HepG2 (cell line): ENCODE results near the gene RPEL1. TPM values are rescaled to one million over a fixed set of nuclear protein-coding genes. Genes with fewer than 3 reads are reported as not detected.

ENCODE experiments used
- GLMP ChIP-seq: sonication (generic); formaldehyde crosslinking; IDR thresholded peaks from 2 replicates; pipeline ENCODE4 v1.9.0; 2021; ENCODE audit warnings: missing genetic modification reagents, mild to moderate bottlenecking, borderline replicate concordance
- HMGXB4 ChIP-seq, 2 experiments: sonication (generic) in 1 of 2; formaldehyde crosslinking in 1 of 2; IDR thresholded peaks; 2 replicates each; pipeline versions ENCODE4 v1.4.0 to v1.6.1; 2018 to 2020; ENCODE audit warnings: missing genetic modification reagents in 2 of 2, borderline replicate concordance in 1 of 2, low read depth in 1 of 2, mild to moderate bottlenecking in 1 of 2, missing biosample characterization in 1 of 2
- NCOA5 ChIP-seq: sonication (generic); formaldehyde crosslinking; IDR thresholded peaks from 2 replicates; pipeline ENCODE4 v1.4.0; 2020; ENCODE audit warnings: missing genetic modification reagents
- NR2F2 ChIP-seq: IDR thresholded peaks from 2 replicates; pipeline ENCODE4 v1.6.1; 2012; ENCODE audit warnings: low read depth, inconsistent platforms, borderline replicate concordance
- PCBP1 ChIP-seq: fragments of 200-400 bp; formaldehyde crosslinking; IDR thresholded peaks from 2 replicates; pipeline ENCODE4 v1.6.1; 2017; ENCODE audit warnings: mild to moderate bottlenecking, low read depth, low read length, borderline replicate concordance
- POLR2AphosphoS5 ChIP-seq: IDR thresholded peaks from 2 replicates; pipeline ENCODE4 v1.6.1; 2012; ENCODE audit warnings: low read depth, low read length
- RBAK ChIP-seq: sonication (generic); formaldehyde crosslinking; IDR thresholded peaks from 2 replicates; pipeline ENCODE4 v1.5.1; 2020; ENCODE audit warnings: mild to moderate bottlenecking, missing genetic modification reagents
- REXO4 ChIP-seq: sonication (generic); formaldehyde crosslinking; IDR thresholded peaks from 2 replicates; pipeline ENCODE4 v1.8.0; 2022; ENCODE audit warnings: missing genetic modification reagents, mild to moderate bottlenecking, borderline replicate concordance
- U2AF1 ChIP-seq: fragments of 200-400 bp; formaldehyde crosslinking; optimal IDR thresholded peaks from 2 replicates; pipeline ENCODE3; 2017; ENCODE audit warnings: mild to moderate bottlenecking, low read depth, low read length
- XBP1 ChIP-seq: sonication (generic); formaldehyde crosslinking; IDR thresholded peaks from 2 replicates; pipeline ENCODE4 v1.5.0; 2020; ENCODE audit warnings: missing genetic modification reagents
- ZNF12 ChIP-seq: sonication (generic); formaldehyde crosslinking; IDR thresholded peaks from 2 replicates; pipeline ENCODE4 v1.5.0; 2020; ENCODE audit warnings: missing genetic modification reagents
- ZNF282 ChIP-seq: fragments of 450-650 bp; IDR thresholded peaks from 2 replicates; pipeline ENCODE4 v1.6.1; 2018; ENCODE audit not compliant: partially characterized antibody
- ZNF3 ChIP-seq: IDR thresholded peaks from 2 replicates; pipeline ENCODE4 v1.7.0; 2017; ENCODE audit warnings: inconsistent platforms
- ZNF83 ChIP-seq: sonication (generic); formaldehyde crosslinking; IDR thresholded peaks from 2 replicates; pipeline ENCODE4 v1.4.0; 2020; ENCODE audit warnings: missing genetic modification reagents, mild to moderate bottlenecking, borderline replicate concordance
- polyA plus RNA-seq, 8 experiments: library from polyadenylated mRNA; depleted of rRNA in 3 of 8; stranded (reverse) in 7 of 8; unstranded in 1 of 8; fragments of >200 nt; fragmentation: Illumina TruSeq in 4 of 8; extraction: Trizol in 4 of 8; gene quantifications; 2 replicates each; pipeline versions ENCODE4 v1.2.1 to v1.2.3, GENCODE V29; 2011 to 2016; ENCODE audit warnings: low read depth in 4 of 8, missing spikeins in 1 of 8, mixed read lengths in 1 of 8; ENCODE audit not compliant: insufficient read depth in 1 of 8
- total RNA-seq, 5 experiments: library from RNA; depleted of rRNA; stranded (reverse); fragments of >200 nt; fragmentation: Illumina TruSeq; extraction: Trizol; gene quantifications; 2 replicates each; pipeline ENCODE4 v1.2.3, GENCODE V29; 2016; ENCODE audit warnings: low read depth in 1 of 5
- TF ChIP-seq, protein P1 (sequence below): sonication (generic); formaldehyde crosslinking; IDR thresholded peaks from 2 replicates; pipeline ENCODE4 v1.4.0; 2020; ENCODE audit warnings: mild to moderate bottlenecking, missing genetic modification reagents
- TF ChIP-seq, protein P2 (sequence below): sonication (generic); formaldehyde crosslinking; IDR thresholded peaks from 2 replicates; pipeline ENCODE4 v1.5.1; 2020; ENCODE audit warnings: mild to moderate bottlenecking, missing genetic modification reagents, borderline replicate concordance

RPEL1 gene
- total and polyA plus RNA-seq, 2 of the 13 experiments (the other 11 are each of a cell fraction or from before 2014, with no cell fraction given) = 0.04 to 0.07 TPM

DNA sequence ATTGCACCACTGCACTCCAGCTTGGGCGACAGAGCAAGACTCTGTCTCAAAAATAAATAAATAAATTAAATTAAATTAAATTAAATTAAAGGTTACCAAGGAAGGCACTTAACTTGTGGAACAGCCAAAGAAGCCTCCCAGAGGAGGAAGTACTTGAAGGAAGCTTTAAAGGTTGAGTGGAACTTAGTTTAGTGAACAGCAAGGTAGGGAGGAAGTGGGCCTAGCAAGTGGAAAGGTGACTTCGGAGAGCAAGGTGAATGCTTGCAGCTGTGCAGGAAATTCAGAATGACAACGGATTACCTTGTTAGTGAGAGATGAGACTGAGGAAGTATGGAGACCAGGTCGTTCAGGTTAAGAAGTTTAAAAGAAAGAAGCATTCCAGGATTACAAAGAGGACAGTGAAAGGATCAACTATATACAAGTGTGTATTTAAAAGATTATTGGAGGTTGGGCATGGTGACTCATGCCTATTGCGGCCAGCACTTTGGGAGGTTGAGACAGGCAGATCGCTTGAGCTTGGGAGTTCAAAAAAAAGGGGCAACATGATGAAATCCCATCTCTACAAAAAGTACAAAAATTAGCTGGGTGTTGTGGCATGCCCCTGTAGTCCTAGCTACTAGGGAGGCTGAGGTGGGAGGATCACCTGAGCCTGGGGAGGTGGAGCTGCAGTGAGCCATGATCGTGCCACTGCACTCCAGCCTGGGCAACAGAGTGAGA is 12.8 kb upstream of the RPEL1 start (continued):
- no peak for TF ChIP-seq PCBP1
- TF ChIP-seq REXO4 (CRISPR knock-in tag) = no peak
- TF ChIP-seq U2AF1 = no peak
- no peak for TF ChIP-seq ZNF3 (CRISPR knock-in tag)
- no peak for TF ChIP-seq RBAK (CRISPR knock-in tag)
- TF ChIP-seq HMGXB4 (CRISPR knock-in tag; IDR thresholded peaks at IDR 0.05; ENCODE audit: borderline replicate concordance in 1 of 2, low read depth in 1 of 2) = no peak
- TF ChIP-seq XBP1 (CRISPR knock-in tag) = no peak
- TF ChIP-seq, protein P1, sequence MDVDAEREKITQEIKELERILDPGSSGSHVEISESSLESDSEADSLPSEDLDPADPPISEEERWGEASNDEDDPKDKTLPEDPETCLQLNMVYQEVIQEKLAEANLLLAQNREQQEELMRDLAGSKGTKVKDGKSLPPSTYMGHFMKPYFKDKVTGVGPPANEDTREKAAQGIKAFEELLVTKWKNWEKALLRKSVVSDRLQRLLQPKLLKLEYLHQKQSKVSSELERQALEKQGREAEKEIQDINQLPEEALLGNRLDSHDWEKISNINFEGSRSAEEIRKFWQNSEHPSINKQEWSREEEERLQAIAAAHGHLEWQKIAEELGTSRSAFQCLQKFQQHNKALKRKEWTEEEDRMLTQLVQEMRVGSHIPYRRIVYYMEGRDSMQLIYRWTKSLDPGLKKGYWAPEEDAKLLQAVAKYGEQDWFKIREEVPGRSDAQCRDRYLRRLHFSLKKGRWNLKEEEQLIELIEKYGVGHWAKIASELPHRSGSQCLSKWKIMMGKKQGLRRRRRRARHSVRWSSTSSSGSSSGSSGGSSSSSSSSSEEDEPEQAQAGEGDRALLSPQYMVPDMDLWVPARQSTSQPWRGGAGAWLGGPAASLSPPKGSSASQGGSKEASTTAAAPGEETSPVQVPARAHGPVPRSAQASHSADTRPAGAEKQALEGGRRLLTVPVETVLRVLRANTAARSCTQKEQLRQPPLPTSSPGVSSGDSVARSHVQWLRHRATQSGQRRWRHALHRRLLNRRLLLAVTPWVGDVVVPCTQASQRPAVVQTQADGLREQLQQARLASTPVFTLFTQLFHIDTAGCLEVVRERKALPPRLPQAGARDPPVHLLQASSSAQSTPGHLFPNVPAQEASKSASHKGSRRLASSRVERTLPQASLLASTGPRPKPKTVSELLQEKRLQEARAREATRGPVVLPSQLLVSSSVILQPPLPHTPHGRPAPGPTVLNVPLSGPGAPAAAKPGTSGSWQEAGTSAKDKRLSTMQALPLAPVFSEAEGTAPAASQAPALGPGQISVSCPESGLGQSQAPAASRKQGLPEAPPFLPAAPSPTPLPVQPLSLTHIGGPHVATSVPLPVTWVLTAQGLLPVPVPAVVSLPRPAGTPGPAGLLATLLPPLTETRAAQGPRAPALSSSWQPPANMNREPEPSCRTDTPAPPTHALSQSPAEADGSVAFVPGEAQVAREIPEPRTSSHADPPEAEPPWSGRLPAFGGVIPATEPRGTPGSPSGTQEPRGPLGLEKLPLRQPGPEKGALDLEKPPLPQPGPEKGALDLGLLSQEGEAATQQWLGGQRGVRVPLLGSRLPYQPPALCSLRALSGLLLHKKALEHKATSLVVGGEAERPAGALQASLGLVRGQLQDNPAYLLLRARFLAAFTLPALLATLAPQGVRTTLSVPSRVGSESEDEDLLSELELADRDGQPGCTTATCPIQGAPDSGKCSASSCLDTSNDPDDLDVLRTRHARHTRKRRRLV (CRISPR knock-in tag) = no peak
- no peak for TF ChIP-seq NR2F2
- TF ChIP-seq ZNF282 = no peak
- no peak for TF ChIP-seq POLR2AphosphoS5
- TF ChIP-seq ZNF12 (CRISPR knock-in tag) = no peak
- no peak for TF ChIP-seq ZNF83 (CRISPR knock-in tag)
- TF ChIP-seq, protein P2, sequence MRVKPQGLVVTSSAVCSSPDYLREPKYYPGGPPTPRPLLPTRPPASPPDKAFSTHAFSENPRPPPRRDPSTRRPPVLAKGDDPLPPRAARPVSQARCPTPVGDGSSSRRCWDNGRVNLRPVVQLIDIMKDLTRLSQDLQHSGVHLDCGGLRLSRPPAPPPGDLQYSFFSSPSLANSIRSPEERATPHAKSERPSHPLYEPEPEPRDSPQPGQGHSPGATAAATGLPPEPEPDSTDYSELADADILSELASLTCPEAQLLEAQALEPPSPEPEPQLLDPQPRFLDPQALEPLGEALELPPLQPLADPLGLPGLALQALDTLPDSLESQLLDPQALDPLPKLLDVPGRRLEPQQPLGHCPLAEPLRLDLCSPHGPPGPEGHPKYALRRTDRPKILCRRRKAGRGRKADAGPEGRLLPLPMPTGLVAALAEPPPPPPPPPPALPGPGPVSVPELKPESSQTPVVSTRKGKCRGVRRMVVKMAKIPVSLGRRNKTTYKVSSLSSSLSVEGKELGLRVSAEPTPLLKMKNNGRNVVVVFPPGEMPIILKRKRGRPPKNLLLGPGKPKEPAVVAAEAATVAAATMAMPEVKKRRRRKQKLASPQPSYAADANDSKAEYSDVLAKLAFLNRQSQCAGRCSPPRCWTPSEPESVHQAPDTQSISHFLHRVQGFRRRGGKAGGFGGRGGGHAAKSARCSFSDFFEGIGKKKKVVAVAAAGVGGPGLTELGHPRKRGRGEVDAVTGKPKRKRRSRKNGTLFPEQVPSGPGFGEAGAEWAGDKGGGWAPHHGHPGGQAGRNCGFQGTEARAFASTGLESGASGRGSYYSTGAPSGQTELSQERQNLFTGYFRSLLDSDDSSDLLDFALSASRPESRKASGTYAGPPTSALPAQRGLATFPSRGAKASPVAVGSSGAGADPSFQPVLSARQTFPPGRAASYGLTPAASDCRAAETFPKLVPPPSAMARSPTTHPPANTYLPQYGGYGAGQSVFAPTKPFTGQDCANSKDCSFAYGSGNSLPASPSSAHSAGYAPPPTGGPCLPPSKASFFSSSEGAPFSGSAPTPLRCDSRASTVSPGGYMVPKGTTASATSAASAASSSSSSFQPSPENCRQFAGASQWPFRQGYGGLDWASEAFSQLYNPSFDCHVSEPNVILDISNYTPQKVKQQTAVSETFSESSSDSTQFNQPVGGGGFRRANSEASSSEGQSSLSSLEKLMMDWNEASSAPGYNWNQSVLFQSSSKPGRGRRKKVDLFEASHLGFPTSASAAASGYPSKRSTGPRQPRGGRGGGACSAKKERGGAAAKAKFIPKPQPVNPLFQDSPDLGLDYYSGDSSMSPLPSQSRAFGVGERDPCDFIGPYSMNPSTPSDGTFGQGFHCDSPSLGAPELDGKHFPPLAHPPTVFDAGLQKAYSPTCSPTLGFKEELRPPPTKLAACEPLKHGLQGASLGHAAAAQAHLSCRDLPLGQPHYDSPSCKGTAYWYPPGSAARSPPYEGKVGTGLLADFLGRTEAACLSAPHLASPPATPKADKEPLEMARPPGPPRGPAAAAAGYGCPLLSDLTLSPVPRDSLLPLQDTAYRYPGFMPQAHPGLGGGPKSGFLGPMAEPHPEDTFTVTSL = no peak
- TF ChIP-seq NCOA5 (CRISPR knock-in tag) = no peak
- no peak for TF ChIP-seq GLMP (CRISPR knock-in tag)
